ENCODE data around the gene FRMPD2.
"Not testable (repeated sequence)": the region's sequence is repeated elsewhere in the genome, so short reads cannot be mapped to it uniquely, and the experiment has no call there.

FRMPD2 gene

GRCh38 chr10:48289501-48290238 is 15.2 kb upstream of the FRMPD2 start:
- peak; percentile 4 for DNase-seq (ENCODE audit: low read depth)

GRCh38 chr10:48288661-48289060 is 14.2 kb upstream of the FRMPD2 start:
- DNase-seq (ENCODE audit: low read depth), result no peak

DNA sequence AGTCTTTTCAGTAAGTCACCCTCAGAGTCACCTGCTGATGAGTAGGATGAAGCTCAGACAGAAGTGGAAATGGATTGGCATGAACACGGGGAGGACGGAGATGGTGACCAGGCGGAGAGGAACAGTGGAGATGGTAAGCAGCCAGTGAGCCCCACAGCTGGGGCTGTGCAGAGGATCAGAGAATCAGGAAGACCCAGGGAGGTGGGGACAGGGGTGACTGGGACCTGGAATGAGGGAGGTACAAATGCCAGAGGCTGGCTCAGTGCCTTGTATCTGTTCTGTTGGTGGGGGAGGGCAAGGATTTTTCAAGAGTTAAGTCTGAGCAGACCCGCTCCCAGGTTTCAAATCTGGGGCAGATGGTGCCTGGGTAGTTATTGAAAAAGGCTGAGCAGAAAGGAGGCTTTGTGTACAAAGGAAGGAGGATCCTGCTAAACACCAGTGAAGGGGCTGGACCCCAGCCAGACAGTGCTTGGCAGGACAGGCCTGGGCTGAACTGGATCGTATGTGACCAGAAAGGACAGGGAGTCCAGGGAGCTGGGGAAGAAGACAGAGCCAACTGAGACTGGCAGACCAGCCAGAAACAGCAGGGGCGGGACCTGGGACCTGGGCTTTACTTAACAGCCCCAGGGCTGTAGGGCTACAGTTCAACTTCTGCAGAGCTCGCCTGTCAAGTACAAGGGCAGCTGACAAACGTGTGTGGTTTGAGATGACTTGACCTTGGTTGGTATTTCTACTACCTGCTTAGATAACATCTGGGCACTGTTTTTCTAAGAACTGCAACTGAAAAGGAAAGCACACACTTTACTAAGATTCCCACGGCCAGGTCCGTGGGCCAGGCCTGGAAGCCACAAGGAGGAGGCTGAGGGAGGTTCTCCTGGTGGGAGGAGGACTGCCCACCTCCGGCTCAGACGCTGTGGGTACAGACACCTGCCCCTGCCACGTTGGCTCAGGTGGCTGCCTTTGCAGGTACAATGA is 13.2 kb upstream of the FRMPD2 start:
- no peak for DNase-seq (ENCODE audit: low read depth)

- DNase-seq (ENCODE audit: low read depth), result no peak
Measured at GRCh38 chr10:48286356-48286755, 11.9 kb upstream of the FRMPD2 start.

DNA sequence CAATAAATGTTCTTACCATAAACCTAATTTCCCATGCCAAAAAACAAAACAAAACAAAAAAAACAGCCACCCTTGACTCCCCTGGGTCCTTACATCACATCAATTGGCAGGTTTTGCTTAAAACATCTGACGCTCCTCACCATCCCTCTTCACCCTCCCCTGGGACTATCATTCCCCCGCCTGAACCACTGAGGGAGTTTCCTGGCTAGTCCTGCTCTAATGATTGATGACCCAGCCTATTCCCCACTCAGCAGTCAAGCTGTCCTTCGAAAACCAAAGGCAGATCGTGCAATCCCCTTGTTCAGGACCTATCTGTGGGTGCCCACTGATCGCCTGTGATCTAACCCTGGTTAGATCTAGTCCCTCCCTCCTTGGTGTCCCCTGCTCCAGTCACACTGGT is 11.2 kb upstream of the FRMPD2 start:
- DNase-seq (ENCODE audit: low read depth), result no peak

GRCh38 chr10:48284811-48285210 is 10.3 kb upstream of the FRMPD2 start:
- DNase-seq (ENCODE audit: low read depth), result no peak

GRCh38 chr10:48284002-48284546 is 9.6 kb upstream of the FRMPD2 start:
- no peak for DNase-seq (ENCODE audit: low read depth)

DNA sequence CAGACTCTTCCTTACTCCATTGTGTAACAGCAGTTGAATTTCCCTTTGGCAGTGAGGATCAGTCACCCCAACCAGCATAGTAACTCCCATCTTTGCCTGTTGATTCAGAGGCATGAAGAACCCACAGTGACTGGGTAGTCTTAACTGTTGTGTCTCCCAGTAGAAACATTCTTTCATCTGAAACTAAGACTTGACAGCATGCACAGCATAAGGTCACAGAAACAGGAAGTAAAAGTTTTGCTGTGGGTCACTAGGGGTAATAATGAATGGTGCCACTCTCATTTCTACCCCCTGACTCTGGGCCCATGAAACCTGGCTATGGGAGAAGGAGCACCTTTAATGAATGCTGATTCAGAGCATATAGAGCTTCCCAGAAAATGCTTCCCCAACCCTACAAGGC is 8.3 kb upstream of the FRMPD2 start:
- no peak for DNase-seq (ENCODE audit: low read depth)

GRCh38 chr10:48281697-48282096 is 7.2 kb upstream of the FRMPD2 start:
- DNase-seq (ENCODE audit: low read depth), result not testable (repeated sequence)

DNA sequence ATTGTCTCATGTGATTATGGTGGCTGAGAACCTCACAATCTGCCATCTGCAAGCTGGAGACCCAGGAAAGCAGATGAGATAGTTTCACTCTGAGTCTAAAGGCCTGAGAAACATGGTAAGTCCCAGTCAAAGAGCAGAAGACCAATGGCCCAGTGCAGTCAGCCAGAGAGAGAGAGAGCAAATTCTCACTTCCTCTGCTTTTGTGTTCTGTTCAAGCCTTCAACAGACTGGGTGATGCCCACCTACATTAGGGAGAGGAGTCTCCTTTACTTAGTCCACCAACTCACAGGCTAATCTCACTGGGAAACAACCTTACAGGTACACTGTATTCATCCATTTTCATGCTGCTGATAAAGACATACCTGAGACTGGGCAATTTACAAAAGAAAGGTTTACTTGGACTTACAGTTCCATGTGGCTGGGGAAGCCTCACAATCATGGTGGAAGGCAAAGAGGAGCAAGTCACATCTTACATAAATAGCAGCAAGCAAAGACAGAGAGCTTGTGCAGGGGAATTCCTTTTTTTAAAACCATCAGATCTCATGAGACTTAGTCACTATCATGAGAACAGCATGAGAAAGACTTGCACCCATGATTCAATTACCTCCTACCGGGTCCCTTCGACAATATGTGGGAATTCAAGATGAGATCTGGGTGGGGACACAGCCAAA is 4.7 kb upstream of the FRMPD2 start:
- no peak for DNase-seq (ENCODE audit: low read depth)

DNA sequence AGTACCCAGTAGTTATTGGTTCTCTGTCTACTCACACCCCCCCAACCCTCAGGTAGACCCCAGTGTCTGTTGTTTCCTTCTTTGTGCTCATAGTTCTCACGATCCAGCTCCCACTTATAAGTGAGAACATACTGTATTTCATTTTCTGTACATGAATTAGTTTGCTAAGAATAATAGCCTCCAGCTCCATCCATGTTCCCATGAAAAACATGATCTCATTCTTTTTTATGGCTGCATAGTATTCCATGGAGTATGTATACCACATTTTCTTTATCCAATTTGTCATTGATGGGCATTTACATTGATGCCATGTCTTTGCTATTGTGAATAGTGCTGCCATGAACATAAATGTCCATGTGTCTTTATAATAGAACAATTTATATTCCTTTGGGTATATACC is 2.6 kb upstream of the FRMPD2 start:
- DNase-seq (ENCODE audit: low read depth), result no peak

DNA sequence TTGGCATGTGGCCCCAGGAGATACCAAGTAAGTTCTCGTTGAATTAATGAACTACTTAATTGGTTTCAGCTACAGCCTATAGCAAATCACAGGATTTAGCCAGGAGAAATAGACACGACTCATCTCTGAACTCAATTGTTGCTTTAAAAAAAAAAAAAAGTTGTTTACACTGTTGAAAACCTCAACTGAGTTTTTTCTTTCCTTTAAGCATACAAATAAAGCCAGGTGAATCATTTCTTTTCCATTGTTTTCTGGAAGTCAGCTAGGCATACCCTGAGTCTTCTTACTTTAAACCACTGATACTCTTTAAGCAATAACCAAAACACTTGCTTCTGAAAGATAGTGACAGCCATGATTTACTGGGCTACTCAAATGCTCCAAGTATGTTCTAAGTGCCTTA is 755 bp downstream of the FRMPD2 start:
- no peak for DNase-seq (ENCODE audit: low read depth)

DNA sequence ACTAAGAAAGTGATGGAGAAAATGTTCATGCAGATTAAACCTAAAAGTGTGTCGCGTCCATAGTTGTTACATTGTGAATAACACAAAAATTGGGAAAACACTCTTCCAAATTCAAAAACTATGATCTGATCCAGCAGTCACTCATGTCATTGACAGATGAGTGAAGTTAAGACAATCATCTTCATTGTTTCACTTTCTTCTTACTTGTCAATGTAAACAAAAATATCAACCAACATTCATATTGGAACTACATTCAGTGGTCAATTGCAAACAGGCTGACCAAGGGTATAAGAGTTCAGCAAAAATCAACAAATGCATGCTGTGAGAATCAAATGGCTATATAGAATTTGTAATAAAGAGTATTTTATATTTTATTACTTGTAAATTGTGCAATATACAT is 1.8 kb downstream of the FRMPD2 start:
- no peak for DNase-seq (ENCODE audit: low read depth)

DNA sequence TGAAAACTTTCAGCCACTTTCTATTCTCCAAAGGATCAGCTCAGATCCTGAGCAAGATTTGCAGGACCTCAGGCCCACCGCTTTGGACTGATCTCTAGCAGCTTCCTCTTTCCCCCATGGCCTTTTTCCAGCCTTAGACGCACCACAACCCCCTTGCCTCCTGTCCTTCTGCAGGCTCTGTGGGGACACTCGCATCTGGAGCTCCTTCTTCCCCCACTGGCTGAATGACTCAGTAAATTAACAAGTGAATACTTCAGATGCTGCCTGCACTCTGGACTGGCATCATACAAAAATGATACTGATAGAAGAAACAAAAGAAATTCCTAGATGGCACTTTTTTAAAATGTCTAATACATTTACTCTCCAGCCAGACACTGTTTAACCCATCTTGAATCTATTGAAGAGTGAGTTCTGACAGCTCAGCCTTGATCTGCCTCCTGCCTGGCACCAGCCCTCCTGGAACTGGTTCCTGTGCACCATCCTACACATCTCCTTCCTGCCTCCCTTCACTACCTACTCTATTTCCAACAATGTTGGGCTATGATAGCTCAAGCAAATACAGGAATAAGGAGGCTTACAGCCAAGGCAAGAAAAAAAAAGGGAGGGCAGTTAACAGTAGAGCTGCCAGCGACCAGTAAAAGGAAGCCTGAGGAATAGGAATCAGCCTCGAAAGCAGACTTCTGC is 3.3 kb downstream of the FRMPD2 start:
- DNase-seq (ENCODE audit: low read depth), result no peak

- DNase-seq (ENCODE audit: low read depth), result no peak
Measured at GRCh38 chr10:48266528-48266927, 8.0 kb downstream of the FRMPD2 start.

- DNase-seq (ENCODE audit: low read depth), result no peak
Measured at GRCh38 chr10:48258105-48258504, 16.4 kb downstream of the FRMPD2 start.

GRCh38 chr10:48257407-48257961 is 17.0 kb downstream of the FRMPD2 start:
- no peak for DNase-seq (ENCODE audit: low read depth)

DNA sequence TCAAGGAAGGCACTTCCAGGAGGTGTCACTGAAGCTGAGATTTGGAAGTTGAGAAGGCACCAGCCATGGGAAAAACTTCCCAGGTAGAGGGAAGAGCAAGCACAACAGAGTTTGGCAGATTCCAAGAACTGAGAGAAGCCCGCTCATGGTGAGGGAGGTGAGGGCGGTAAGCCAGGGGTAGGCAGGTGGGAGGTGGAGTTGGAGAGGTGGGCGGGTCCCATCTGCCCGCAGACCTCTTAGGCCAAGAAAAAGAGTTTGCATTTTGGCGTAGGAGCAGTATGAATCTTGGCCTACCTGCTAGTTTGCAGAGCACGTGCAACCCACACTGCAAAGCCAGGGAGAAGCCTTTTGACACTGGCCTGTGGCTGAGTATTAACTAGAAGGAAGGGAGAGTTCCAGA is 18.8 kb downstream of the FRMPD2 start:
- no peak for DNase-seq (ENCODE audit: low read depth)

GRCh38 chr10:48254750-48255512 is 19.6 kb downstream of the FRMPD2 start:
- DNase-seq (ENCODE audit: low read depth), result no peak

- DNase-seq (ENCODE audit: low read depth), result no peak
Measured at GRCh38 chr10:48253970-48254657, 20.4 kb downstream of the FRMPD2 start.

All from activated T-helper 1 cell treated with Interleukin-2 at 50 U/mL for 16 hours (primary cell).